ENCODE results near the gene SRC.

SRC gene

GRCh38 chr20:37395921-37396415 lies 50.0 kb downstream of the SRC start:
- DNase-seq (ENCODE audit: low read depth in 2 of 2), result no peak

GRCh38 chr20:37396416-37397075 lies 50.6 kb downstream of the SRC start:
- DNase-seq (ENCODE audit: low read depth in 2 of 2), result no peak

- no peak for DNase-seq (ENCODE audit: low read depth in 2 of 2)
Measured at GRCh38 chr20:37397076-37397953, 51.4 kb downstream of the SRC start.

- no peak for DNase-seq (ENCODE audit: low read depth in 2 of 2)
Measured at GRCh38 chr20:37397954-37398749, 52.2 kb downstream of the SRC start.

GRCh38 chr20:37398750-37399621 lies 53.0 kb downstream of the SRC start:
- no peak for DNase-seq (ENCODE audit: low read depth in 2 of 2)

- DNase-seq (ENCODE audit: low read depth in 2 of 2), result no peak
Measured at GRCh38 chr20:37401282-37401929, 55.5 kb downstream of the SRC start.

GRCh38 chr20:37401930-37402675 lies 56.2 kb downstream of the SRC start:
- no peak for DNase-seq (ENCODE audit: low read depth in 2 of 2)

- DNase-seq (ENCODE audit: low read depth in 2 of 2), result no peak
Measured at GRCh38 chr20:37403107-37404033, 57.4 kb downstream of the SRC start.

- DNase-seq (ENCODE audit: low read depth in 2 of 2), result no peak
Measured at GRCh38 chr20:37404461-37404890, 58.5 kb downstream of the SRC start.

GRCh38 chr20:37405351-37405897 lies 59.5 kb downstream of the SRC start:
- DNase-seq (ENCODE audit: low read depth in 2 of 2), result no peak

- DNase-seq (ENCODE audit: low read depth in 2 of 2), result no peak
Measured at GRCh38 chr20:37406010-37406998, 60.4 kb downstream of the SRC start.

- no peak for DNase-seq (ENCODE audit: low read depth in 2 of 2)
Measured at GRCh38 chr20:37407019-37407566, 61.2 kb downstream of the SRC start.

GRCh38 chr20:37407573-37408002 lies 61.6 kb downstream of the SRC start:
- no peak for DNase-seq (ENCODE audit: low read depth in 2 of 2)

- no peak for DNase-seq (ENCODE audit: low read depth in 2 of 2)
Measured at GRCh38 chr20:37408302-37409193, 62.6 kb downstream of the SRC start.

- DNase-seq (ENCODE audit: low read depth in 2 of 2), result no peak
Measured at GRCh38 chr20:37411408-37412219, 65.7 kb downstream of the SRC start.

All from fibroblast of skin of left biceps (primary cell).